ENCODE measurements around the gene TDP2.
"Not testable (repeated sequence)": the region's sequence is repeated elsewhere in the genome, so short reads cannot be mapped to it uniquely, and the experiment has no call there.

Gene TDP2

GRCh38 chr6:24666641-24667377 is at the start of gene TDP2, which contains the start of gene ACOT13:
Gene TDP2 (minus strand): TSS chr6:24666899. CDS start chr6:24666862, 37 bp downstream.
Gene ACOT13 (plus strand): TSS chr6:24667077. CDS start chr6:24667264, 187 bp downstream.
- peak; percentile 90 to 91 for DNase-seq (ENCODE audit: low read depth in 2 of 2)

GRCh38 chr6:24710519-24711303 is 44.0 kb upstream of the TDP2 start:
- DNase-seq (ENCODE audit: low read depth in 2 of 2) = no peak

- no peak for DNase-seq (ENCODE audit: low read depth in 2 of 2)
Measured at GRCh38 chr6:24709014-24709711, 42.5 kb upstream of the TDP2 start.

GRCh38 chr6:24708612-24709011 is 41.9 kb upstream of the TDP2 start:
- no peak for DNase-seq (ENCODE audit: low read depth in 2 of 2)

GRCh38 chr6:24704468-24704867 is 37.8 kb upstream of the TDP2 start:
- DNase-seq (ENCODE audit: low read depth in 2 of 2) = no peak

GRCh38 chr6:24702720-24703282 is 36.1 kb upstream of the TDP2 start:
- DNase-seq (ENCODE audit: low read depth in 2 of 2) = no peak

- DNase-seq (ENCODE audit: low read depth in 2 of 2) = no peak
Measured at GRCh38 chr6:24699521-24700359, 33.0 kb upstream of the TDP2 start.

- no peak for DNase-seq (ENCODE audit: low read depth in 2 of 2)
Measured at GRCh38 chr6:24696097-24696496, 29.4 kb upstream of the TDP2 start.

- not testable (repeated sequence) for DNase-seq (ENCODE audit: low read depth in 2 of 2)
Measured at GRCh38 chr6:24695635-24696034, 28.9 kb upstream of the TDP2 start.

- no peak for DNase-seq (ENCODE audit: low read depth in 2 of 2)
Measured at GRCh38 chr6:24694198-24694597, 27.5 kb upstream of the TDP2 start.

GRCh38 chr6:24692848-24693592 is 26.3 kb upstream of the TDP2 start:
- no peak for DNase-seq (ENCODE audit: low read depth in 2 of 2)

- no peak for DNase-seq (ENCODE audit: low read depth in 2 of 2)
Measured at GRCh38 chr6:24692415-24692814, 25.7 kb upstream of the TDP2 start.

- DNase-seq (ENCODE audit: low read depth in 2 of 2) = no peak
Measured at GRCh38 chr6:24692003-24692402, 25.3 kb upstream of the TDP2 start.

GRCh38 chr6:24691550-24691949 is 24.9 kb upstream of the TDP2 start:
- DNase-seq (ENCODE audit: low read depth in 2 of 2) = no peak

GRCh38 chr6:24690593-24690992 is 23.9 kb upstream of the TDP2 start:
- no peak for DNase-seq (ENCODE audit: low read depth in 2 of 2)

GRCh38 chr6:24689964-24690363 is 23.3 kb upstream of the TDP2 start:
- DNase-seq (ENCODE audit: low read depth in 2 of 2) = no peak

- DNase-seq (ENCODE audit: low read depth in 2 of 2) = no peak
Measured at GRCh38 chr6:24686946-24687345, 20.2 kb upstream of the TDP2 start.

GRCh38 chr6:24686408-24686807 is 19.7 kb upstream of the TDP2 start:
- DNase-seq (ENCODE audit: low read depth in 2 of 2) = no peak

GRCh38 chr6:24683297-24684296 is 16.9 kb upstream of the TDP2 start:
- DNase-seq (ENCODE audit: low read depth in 2 of 2) = no peak
